ENCODE results near the gene APLNR.

The APLNR gene

GRCh38 chr11:57214494-57214893 is 22.6 kb downstream of the APLNR start:
- DNase-seq = no peak

- no peak for DNase-seq
Observed at GRCh38 chr11:57214098-57214417, 23.0 kb downstream of the APLNR start.

- DNase-seq = no peak
Observed at GRCh38 chr11:57213342-57214097, 23.5 kb downstream of the APLNR start.

- no peak for DNase-seq
Observed at GRCh38 chr11:57210781-57211180, 26.3 kb downstream of the APLNR start.

- DNase-seq = no peak
Observed at GRCh38 chr11:57207168-57207567, 29.9 kb downstream of the APLNR start.

GRCh38 chr11:57205041-57205641 is 31.9 kb downstream of the APLNR start:
- no peak for DNase-seq

- no peak for DNase-seq
Observed at GRCh38 chr11:57203882-57204480, 33.1 kb downstream of the APLNR start.

- DNase-seq = no peak
Observed at GRCh38 chr11:57203359-57203758, 33.7 kb downstream of the APLNR start.

- DNase-seq = no peak
Observed at GRCh38 chr11:57202281-57202680, 34.8 kb downstream of the APLNR start.

- no peak for DNase-seq
Observed at GRCh38 chr11:57200917-57201316, 36.1 kb downstream of the APLNR start.

GRCh38 chr11:57199330-57199729 is 37.7 kb downstream of the APLNR start:
- no peak for DNase-seq

- DNase-seq = no peak
Observed at GRCh38 chr11:57197762-57198161, 39.3 kb downstream of the APLNR start.

- no peak for DNase-seq
Observed at GRCh38 chr11:57196596-57196995, 40.5 kb downstream of the APLNR start.

- no peak for DNase-seq
Observed at GRCh38 chr11:57192316-57192715, 44.7 kb downstream of the APLNR start.

GRCh38 chr11:57191311-57192219 is 45.5 kb downstream of the APLNR start:
- no peak for DNase-seq

- no peak for DNase-seq
Observed at GRCh38 chr11:57190548-57190947, 46.5 kb downstream of the APLNR start.
